ENCODE data around the gene FABP7. TPM values are rescaled to one million over a fixed set of nuclear protein-coding genes. Genes with fewer than 3 reads are reported as not detected.

FABP7 gene
- total and polyA plus RNA-seq, 2 of the 13 experiments (the other 11 are each of a cell fraction or from before 2014, with no cell fraction given): not detected

- peak; percentile 96 for TF ChIP-seq PRMT3 (CRISPR knock-in tag; IDR thresholded peaks at IDR 0.05; ENCODE audit: borderline replicate concordance, low read depth)
- peak; percentile 33; the same call in 1 of the 2 replicates for TF ChIP-seq HHEX (CRISPR knock-in tag; IDR thresholded peaks at IDR 0.05)
- TF ChIP-seq MED13 (CRISPR knock-in tag; IDR thresholded peaks at IDR 0.05): peak; percentile 32; the same call in 1 of the 2 replicates
- TF ChIP-seq SOX5 (CRISPR knock-in tag; IDR thresholded peaks at IDR 0.05; ENCODE audit: borderline replicate concordance): peak; percentile 38
- peak; percentile 67; the same call in 1 of the 2 replicates for TF ChIP-seq CENPT (CRISPR knock-in tag; IDR thresholded peaks at IDR 0.05; ENCODE audit: low read depth)
- peak; percentile 60; the same call in 1 of the 2 replicates for TF ChIP-seq RARA (CRISPR knock-in tag; IDR thresholded peaks at IDR 0.05)
- TF ChIP-seq IKZF1 (IDR thresholded peaks at IDR 0.05): no peak
- TF ChIP-seq, protein P1, sequence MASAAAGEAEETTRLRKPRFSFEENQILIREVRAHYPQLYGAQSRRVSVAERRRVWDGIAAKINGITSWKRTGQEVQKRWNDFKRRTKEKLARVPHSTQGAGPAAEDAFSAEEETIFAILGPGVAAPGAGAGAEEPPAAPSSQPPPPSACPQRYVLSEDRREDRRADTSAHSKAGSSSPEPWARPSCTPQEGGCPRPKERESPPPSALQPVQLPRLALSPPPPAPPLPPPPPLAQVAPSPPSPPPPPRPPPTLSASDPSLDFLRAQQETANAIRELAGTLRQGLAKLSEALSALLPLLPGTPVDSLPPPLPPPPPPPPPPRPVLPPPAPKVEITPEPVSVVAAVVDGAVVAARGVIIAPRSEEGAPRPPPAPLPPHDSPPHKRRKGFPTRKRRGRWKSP (CRISPR knock-in tag; IDR thresholded peaks at IDR 0.05): peak; percentile 97
- peak; percentile 74 for TF ChIP-seq POLR2G (IDR thresholded peaks at IDR 0.05; ENCODE audit: low read depth, low read length)
- peak; percentile 21; the same call in 1 of the 2 replicates for TF ChIP-seq ZNF460 (CRISPR knock-in tag; IDR thresholded peaks at IDR 0.05; ENCODE audit: borderline replicate concordance)
- TF ChIP-seq ZNF331 (CRISPR knock-in tag; IDR thresholded peaks at IDR 0.05): peak; percentile 81
- TF ChIP-seq PTBP1 (IDR thresholded peaks at IDR 0.05; ENCODE audit: low read depth, low read length, poor library complexity, severe bottlenecking): no peak
- TF ChIP-seq, protein P2, sequence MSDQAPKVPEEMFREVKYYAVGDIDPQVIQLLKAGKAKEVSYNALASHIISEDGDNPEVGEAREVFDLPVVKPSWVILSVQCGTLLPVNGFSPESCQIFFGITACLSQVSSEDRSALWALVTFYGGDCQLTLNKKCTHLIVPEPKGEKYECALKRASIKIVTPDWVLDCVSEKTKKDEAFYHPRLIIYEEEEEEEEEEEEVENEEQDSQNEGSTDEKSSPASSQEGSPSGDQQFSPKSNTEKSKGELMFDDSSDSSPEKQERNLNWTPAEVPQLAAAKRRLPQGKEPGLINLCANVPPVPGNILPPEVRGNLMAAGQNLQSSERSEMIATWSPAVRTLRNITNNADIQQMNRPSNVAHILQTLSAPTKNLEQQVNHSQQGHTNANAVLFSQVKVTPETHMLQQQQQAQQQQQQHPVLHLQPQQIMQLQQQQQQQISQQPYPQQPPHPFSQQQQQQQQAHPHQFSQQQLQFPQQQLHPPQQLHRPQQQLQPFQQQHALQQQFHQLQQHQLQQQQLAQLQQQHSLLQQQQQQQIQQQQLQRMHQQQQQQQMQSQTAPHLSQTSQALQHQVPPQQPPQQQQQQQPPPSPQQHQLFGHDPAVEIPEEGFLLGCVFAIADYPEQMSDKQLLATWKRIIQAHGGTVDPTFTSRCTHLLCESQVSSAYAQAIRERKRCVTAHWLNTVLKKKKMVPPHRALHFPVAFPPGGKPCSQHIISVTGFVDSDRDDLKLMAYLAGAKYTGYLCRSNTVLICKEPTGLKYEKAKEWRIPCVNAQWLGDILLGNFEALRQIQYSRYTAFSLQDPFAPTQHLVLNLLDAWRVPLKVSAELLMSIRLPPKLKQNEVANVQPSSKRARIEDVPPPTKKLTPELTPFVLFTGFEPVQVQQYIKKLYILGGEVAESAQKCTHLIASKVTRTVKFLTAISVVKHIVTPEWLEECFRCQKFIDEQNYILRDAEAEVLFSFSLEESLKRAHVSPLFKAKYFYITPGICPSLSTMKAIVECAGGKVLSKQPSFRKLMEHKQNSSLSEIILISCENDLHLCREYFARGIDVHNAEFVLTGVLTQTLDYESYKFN (CRISPR knock-in tag; conservative IDR thresholded peaks at IDR 0.05): peak; percentile 91
- TF ChIP-seq ARNT (IDR thresholded peaks at IDR 0.05): no peak
- peak; percentile 81 for TF ChIP-seq FOXO1 (CRISPR knock-in tag; IDR thresholded peaks at IDR 0.05)
- no peak; the same call in 1 of the 2 replicates for TF ChIP-seq ZNF780A (CRISPR knock-in tag; IDR thresholded peaks at IDR 0.05)
- TF ChIP-seq ZMAT3 (CRISPR knock-in tag; conservative IDR thresholded peaks at IDR 0.05): peak; percentile 83
- peak; percentile 97 for TF ChIP-seq ZNF782 (CRISPR knock-in tag; IDR thresholded peaks at IDR 0.05; ENCODE audit: borderline replicate concordance)
- no peak for TF ChIP-seq GPN1 (CRISPR knock-in tag; IDR thresholded peaks at IDR 0.05; ENCODE audit: borderline replicate concordance)
- TF ChIP-seq, protein P3, sequence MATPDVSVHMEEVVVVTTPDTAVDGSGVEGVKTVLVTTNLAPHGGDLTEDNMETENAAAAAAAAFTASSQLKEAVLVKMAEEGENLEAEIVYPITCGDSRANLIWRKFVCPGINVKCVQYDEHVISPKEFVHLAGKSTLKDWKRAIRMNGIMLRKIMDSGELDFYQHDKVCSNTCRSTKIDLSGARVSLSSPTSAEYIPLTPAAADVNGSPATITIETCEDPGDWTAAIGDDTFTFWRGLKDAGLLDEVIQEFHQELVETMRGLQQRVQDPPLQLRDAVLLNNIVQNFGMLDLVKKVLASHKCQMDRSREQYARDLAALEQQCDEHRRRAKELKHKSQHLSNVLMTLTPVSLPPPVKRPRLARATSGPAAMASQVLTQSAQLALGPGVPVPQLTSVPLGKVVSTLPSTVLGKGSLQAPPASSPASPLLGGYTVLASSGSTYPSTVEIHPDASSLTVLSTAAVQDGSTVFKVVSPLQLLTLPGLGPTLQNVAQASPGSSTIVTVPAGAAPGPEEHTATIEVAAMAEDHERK (CRISPR knock-in tag; IDR thresholded peaks at IDR 0.05; ENCODE audit: low read depth): peak; percentile 27; the same call in 1 of the 2 replicates
- TF ChIP-seq ZFP36 (IDR thresholded peaks at IDR 0.05; ENCODE audit: borderline replicate concordance, low read depth, low read length, partially characterized antibody): no peak
- TF ChIP-seq PCBP1 (IDR thresholded peaks at IDR 0.05; ENCODE audit: borderline replicate concordance, low read depth, low read length): no peak
- peak; percentile 74; the same call in 1 of the 2 replicates for TF ChIP-seq ZNF557 (CRISPR knock-in tag; IDR thresholded peaks at IDR 0.05)
- peak; percentile 3; the same call in 1 of the 2 replicates for TF ChIP-seq ZFAT (CRISPR knock-in tag; conservative IDR thresholded peaks at IDR 0.05)
Observed at GRCh38 chr6:122789182-122790027, 9.9 kb downstream of the FABP7 start, which contains the start of gene SMPDL3A (continued).
